CMK (cell line): ENCODE measurements around the gene CHST11.

Source experiments
- DNase-seq: peaks from one replicate; pipeline ENCODE4 v3.0.0-alpha.2; 2010; ENCODE audit warnings: low read depth

Gene CHST11

GRCh38 chr12:104456417-104456949 lies at the start of gene CHST11:
Gene CHST11 (plus strand): TSS chr12:104456948.
- peak; percentile 65 for DNase-seq

GRCh38 chr12:104407438-104407837 lies 49.3 kb upstream of the CHST11 start:
- no peak for DNase-seq

DNA sequence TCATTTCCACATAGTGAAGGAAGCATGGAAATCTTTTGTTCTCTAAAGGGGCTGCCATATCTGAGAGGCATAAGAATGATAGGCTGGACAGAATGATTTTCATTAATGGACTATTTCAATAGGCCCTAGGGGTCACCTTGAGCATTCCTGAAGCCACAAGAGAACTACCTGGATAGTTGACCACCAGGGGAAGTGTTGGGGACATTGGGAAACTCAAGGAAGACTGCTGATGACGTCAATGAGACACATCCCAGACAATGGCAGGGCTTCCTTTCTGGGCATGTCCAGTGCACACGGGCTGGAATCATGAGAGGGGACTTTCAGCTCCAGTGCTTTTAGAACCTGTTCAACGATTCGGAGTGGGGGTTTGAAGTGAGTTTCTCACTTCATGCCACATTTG lies 48.8 kb upstream of the CHST11 start:
- DNase-seq: no peak

- DNase-seq: no peak
Measured at GRCh38 chr12:104410326-104410725, 46.4 kb upstream of the CHST11 start.

- no peak for DNase-seq
Measured at GRCh38 chr12:104410786-104411185, 46.0 kb upstream of the CHST11 start.

DNA sequence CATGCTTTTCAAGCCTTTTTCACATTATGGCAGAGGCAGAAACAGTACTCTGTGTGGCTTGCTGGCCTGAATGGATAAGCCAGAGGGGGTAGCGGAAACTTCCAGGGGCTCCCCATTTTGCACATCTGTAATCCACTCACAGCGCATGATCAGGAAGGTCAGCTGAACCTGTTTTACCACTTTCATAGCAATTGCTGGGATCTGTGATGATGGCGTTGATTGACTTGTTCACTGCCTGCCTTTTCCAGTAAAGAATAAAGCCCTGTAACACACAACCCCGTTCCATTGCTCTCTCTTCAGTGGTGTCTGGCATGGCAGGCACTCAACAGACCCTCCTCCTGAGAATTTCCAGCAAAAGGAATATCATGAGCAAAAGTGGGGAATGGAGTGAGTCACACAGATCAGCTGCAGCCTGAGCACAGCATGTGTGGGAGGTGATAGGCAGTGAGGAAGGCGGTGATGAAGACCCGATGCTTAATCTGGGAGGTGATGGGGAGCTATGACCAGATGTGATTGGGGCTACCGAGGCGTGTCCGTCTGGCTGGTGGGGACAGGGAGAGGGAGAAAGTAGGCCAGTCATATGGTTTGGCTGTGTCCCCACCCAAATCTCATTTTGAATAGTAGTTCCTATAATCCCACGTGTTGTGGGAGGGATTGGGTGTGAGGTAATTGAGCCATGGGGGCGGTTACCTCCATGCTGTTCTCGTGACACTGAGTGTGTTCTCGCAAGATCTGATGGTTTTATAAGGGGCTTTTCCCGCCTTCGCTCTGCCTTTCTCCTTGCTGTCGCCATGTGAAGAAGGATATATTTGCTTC lies 44.7 kb upstream of the CHST11 start:
- DNase-seq: no peak

GRCh38 chr12:104412681-104413080 lies 44.1 kb upstream of the CHST11 start:
- DNase-seq: no peak

- DNase-seq: no peak
Measured at GRCh38 chr12:104413330-104413729, 43.4 kb upstream of the CHST11 start.

DNA sequence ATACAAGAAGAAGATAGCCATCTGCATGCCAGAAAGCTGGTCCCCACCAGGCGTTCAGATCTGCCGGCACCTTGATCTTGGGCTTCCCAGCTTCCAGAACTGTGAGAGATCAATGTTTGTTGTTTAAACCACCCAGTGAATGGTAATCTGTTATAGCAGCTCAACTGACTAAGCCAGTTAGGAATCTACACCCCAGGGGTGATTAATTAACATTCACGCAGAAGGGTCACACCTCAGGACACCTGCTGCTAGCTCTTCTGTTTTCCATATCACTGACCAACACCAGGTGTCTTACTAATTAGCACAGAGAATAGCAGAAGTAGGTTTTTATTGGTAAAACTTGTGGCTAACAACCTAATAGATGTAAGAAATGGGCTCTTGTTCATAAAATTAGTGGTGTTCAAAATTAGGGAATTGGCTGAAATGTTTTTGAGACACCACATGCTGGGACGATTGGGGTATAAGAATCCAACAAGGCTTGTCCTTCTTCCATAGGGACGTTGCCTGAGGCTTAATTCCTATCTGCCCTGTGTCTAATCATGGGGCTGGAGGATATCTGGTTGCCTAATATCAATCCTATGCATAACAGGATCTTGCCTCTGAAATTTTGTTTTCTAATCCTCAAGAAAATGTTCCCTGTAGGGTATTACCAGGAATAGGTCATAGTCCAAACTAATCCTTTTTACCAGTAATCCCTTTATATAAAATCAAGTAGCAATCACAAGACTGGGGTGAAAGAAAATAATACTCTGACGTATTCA lies 42.0 kb upstream of the CHST11 start:
- DNase-seq: no peak

DNA sequence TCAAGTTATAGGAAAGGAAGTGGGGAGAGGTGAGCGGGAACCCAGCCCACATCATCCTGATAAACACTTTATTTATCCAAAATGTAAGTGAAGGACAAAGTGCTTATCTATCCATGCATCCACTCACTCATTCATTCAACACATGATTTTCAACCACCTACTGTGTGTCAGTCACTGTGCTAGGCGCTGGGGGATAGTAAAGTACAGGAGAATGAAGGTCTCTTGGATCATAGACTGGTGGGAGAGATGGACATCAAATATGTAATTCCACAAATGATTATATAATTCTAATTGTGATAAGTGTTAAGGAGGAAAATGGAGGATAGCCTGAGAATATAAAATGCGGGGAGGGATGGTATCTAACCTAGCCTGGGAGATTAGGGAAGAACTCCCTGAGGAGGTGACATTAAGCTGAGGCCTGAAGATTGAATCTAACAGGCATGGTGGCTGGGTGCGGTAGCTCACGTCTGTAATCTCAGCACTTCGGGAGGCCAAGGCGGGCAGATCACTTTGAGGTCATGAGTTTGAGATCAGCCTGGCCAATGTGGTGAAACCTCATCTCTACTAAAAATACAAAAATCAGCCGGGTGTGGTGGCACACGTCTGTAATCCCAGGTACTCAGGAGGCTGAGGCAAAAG lies 41.3 kb upstream of the CHST11 start:
- no peak for DNase-seq

- DNase-seq: no peak
Measured at GRCh38 chr12:104416136-104416535, 40.6 kb upstream of the CHST11 start.

GRCh38 chr12:104416585-104416984 lies 40.2 kb upstream of the CHST11 start:
- no peak for DNase-seq

DNA sequence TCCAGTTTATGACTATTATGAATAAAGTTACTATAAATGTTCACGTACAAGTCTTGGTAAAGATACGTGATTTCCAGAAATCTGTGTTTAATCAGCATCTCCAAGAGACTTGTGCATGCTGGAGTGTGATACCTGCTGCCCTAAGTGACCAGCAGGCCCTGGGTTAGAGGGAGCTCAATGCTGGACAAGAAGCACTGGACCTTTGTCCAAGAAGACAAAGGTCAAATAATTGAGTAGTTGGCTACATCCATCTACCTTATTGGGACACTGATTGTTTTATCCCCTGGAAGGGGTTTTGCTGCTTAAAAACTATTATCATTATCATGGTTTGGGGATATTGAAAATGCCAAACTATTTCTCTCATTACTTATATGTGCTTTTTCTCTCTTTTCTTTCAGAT lies 37.0 kb upstream of the CHST11 start:
- no peak for DNase-seq

DNA sequence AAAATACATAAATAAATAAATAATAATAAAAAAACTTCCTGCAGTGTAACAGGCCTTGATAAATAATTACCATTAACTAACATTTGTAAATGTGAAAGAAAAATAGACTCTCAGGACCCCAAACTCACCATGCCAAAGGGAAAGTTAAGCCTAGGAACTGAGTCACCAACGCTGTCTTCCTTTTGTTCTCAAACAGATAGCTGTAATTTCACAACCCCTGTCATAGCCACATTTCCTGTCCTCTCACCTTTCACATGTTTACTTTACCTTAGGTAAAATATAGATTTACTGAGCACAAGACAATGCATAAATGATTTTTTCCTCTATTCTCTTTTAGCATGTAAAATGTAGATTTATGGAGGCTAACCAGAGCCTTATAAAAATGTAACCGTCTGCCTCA lies 35.9 kb upstream of the CHST11 start:
- no peak for DNase-seq

GRCh38 chr12:104421343-104421742 lies 35.4 kb upstream of the CHST11 start:
- no peak for DNase-seq

DNA sequence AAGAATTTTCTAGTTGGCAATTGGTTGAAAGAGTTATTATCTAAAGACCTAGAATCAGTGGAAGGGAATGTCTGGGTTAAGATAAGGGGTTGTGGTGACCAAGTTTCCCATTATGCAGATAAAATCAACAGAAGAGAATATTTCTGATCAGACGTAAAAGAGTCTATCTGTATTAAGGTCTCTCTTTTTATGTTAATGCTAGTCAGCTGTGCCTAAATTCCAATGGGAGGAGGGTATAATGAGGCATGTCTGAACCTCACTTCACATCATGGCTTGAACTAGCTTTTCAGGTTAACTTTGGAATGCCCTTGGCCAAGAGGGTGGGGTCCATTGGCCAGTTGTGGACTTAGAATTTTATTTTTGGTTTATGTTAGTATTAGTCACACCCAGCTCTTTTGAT lies 34.3 kb upstream of the CHST11 start:
- DNase-seq: no peak

DNA sequence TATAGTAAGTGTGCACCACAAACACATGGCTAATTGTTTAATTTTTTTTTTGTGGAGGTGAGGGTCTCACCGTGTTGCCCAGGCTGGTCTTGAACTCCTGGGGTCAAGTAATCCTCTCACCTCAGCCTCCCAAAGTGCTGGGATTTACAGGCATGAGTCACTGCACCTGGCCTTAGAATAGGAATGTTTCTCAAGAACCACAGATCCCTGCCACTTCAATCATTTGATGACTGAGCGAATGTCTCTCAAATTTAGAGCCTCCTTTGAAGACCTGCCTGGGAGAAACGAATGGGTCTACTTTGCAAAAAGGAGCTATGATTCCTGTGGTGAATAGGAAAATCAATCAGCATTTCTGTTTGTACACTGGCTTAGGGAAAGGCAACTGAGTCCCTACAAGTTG lies 33.5 kb upstream of the CHST11 start:
- no peak for DNase-seq

DNA sequence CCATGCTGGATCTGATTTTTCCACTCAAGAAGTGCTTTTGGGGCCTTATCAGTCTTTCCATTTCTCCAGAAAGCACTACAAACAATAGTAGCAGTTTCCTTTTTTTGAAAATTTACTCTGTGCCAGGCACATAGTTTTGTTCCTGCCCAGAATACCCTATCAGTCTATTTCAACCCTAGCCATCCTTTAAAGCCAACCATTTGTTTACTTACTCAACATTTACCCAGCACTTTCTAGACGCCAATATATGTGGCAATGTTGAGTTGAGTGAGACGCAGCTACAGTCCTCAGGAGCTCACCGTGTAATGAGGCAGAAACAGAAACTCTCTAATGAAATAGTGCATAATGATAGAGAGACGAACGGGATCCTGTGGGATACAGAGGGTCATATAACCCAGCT lies 32.9 kb upstream of the CHST11 start:
- no peak for DNase-seq

- no peak for DNase-seq
Measured at GRCh38 chr12:104424955-104425354, 31.8 kb upstream of the CHST11 start.

GRCh38 chr12:104425614-104426013 lies 31.1 kb upstream of the CHST11 start:
- no peak for DNase-seq

DNA sequence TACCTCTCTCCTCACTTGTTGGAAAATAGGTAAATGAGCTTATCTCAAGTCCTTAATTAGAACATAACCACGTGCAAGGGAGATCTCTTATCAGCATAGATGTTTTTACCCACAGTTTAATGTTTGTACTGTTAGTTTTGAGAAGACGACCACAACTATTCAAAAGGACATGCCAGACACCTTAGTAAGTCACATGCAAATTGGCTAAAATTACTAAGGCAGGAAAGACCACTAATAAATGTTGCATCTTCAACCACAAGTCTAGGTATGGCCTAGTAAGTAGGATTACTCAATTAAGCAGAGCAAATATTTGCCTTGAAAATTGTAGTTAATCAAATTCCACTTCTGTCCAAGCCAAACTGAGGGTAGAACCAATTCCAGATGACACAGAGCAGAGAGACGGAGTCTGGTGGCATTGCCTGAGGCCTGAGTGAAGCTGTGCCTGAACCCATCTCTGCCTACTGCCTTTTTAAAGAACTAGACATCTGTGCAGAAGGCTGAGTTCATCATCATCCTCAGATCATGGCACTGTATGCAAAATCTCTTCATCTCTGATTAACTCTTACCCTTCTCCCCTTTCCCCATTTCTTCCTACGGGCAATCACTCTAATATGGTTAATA lies 29.7 kb upstream of the CHST11 start:
- no peak for DNase-seq

DNA sequence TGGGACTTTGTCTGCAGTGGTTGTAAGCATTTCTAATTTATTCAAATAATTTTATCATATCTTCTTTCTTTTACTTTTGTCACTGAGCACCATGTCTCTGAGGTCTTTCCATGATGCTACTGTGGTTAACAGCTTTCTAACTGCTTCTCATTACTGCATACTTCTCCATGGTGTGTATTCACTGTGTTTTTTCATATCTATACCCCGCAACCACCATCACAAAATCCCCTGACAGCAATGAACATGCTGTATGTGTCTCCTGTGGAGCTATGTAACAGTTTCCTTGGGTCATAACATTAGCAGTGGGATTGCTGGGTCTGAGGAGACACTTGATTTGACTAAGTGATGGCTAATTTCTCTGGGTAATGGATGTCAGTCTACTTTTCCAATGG lies 29.2 kb upstream of the CHST11 start:
- DNase-seq: no peak
